ENCODE data around the gene TECTA.

Gene TECTA

GRCh38 chr11:121100943-121101342 lies at the start of gene TECTA:
Gene TECTA, plus strand, starts transcription at chr11:121101243. Its CDS starts 1,423 bp downstream, at chr11:121102666.
- DNase-seq = no peak

- DNase-seq = no peak
Measured at GRCh38 chr11:121053244-121053643, 47.8 kb upstream of the TECTA start.

- DNase-seq = no peak
Measured at GRCh38 chr11:121054266-121054665, 46.8 kb upstream of the TECTA start.

GRCh38 chr11:121055076-121055475 lies 46.0 kb upstream of the TECTA start:
- no peak for DNase-seq

- no peak for DNase-seq
Measured at GRCh38 chr11:121057922-121058321, 43.1 kb upstream of the TECTA start.

GRCh38 chr11:121058941-121059340 lies 42.1 kb upstream of the TECTA start:
- peak in 1 of 3 donors; percentile 1 for DNase-seq

- DNase-seq = peak; percentile 40 to 71 (median 57)
Measured at GRCh38 chr11:121059605-121060004, 41.4 kb upstream of the TECTA start.

- peak in 2 of 3 donors; percentile 6 to 10 for DNase-seq
Measured at GRCh38 chr11:121063728-121064127, 37.3 kb upstream of the TECTA start.

GRCh38 chr11:121066623-121067022 lies 34.4 kb upstream of the TECTA start:
- DNase-seq = no peak

GRCh38 chr11:121067026-121067425 lies 34.0 kb upstream of the TECTA start:
- DNase-seq = no peak

GRCh38 chr11:121067453-121067852 lies 33.6 kb upstream of the TECTA start:
- DNase-seq = no peak

- DNase-seq = no peak
Measured at GRCh38 chr11:121067962-121068647, 32.9 kb upstream of the TECTA start.

- no peak for DNase-seq
Measured at GRCh38 chr11:121068787-121069186, 32.3 kb upstream of the TECTA start.

GRCh38 chr11:121070951-121071845 lies 29.8 kb upstream of the TECTA start:
- peak in 1 of 3 donors; percentile 2 for DNase-seq

- no peak for DNase-seq
Measured at GRCh38 chr11:121071846-121072450, 29.1 kb upstream of the TECTA start.

- DNase-seq = no peak
Measured at GRCh38 chr11:121081321-121081720, 19.7 kb upstream of the TECTA start.

- no peak for DNase-seq
Measured at GRCh38 chr11:121082219-121082618, 18.8 kb upstream of the TECTA start.

GRCh38 chr11:121082670-121083069 lies 18.4 kb upstream of the TECTA start:
- DNase-seq = no peak

GRCh38 chr11:121086866-121087265 lies 14.2 kb upstream of the TECTA start:
- DNase-seq = no peak

- DNase-seq = no peak
Measured at GRCh38 chr11:121089566-121089965, 11.5 kb upstream of the TECTA start.

- no peak for DNase-seq
Measured at GRCh38 chr11:121090145-121090721, 10.8 kb upstream of the TECTA start.

- peak; percentile 65 to 80 (median 72) for DNase-seq
Measured at GRCh38 chr11:121091492-121092152, 9.4 kb upstream of the TECTA start.

GRCh38 chr11:121095561-121095960 lies 5.5 kb upstream of the TECTA start:
- DNase-seq = no peak
